Right lobe of liver (tissue), 6 donors: ENCODE results near the gene FAM219B. TPM values are rescaled to one million over a fixed set of nuclear protein-coding genes. Genes with fewer than 3 reads are reported as not detected.

Experiments
- ATAC-seq, 4 donors: fragments of 200-7000 bp; cut with Tn5 transposase; one replicate each; pipeline ENCODE4 v1.9.1; 2020; ENCODE audit warnings: mild to moderate bottlenecking in 4 of 4, moderate library complexity in 4 of 4
- DNase-seq, 3 donors: peaks; one replicate each; pipeline ENCODE4 v3.0.0-alpha.2; 2020
- H3K27ac ChIP-seq, 3 donors: fragments of 200-600 bp; one replicate each; pipeline ENCODE4 v1.8.0; 2022
- H3K27me3 ChIP-seq, 2 donors: fragments of 200-600 bp; one replicate each; pipeline ENCODE4 v1.8.0; 2022
- H3K36me3 ChIP-seq, 4 donors: fragments of 200-600 bp; sonication (generic) in 1 of 4; one replicate each; pipeline versions ENCODE4 v1.5.1 to v1.8.0; 2017 to 2022; ENCODE audit warnings: control low read depth in 1 of 4
- H3K4me1 ChIP-seq, 4 donors: fragments of 200-600 bp; sonication (generic) in 1 of 4; one replicate each; pipeline versions ENCODE4 v1.5.1 to v1.8.0; 2017 to 2022; ENCODE audit warnings: control low read depth in 1 of 4
- H3K4me3 ChIP-seq, 3 donors: fragments of 200-600 bp; one replicate each; pipeline ENCODE4 v1.8.0; 2022
- H3K9me3 ChIP-seq, 4 donors: fragments of 200-600 bp; sonication (generic) in 1 of 4; one replicate each; pipeline versions ENCODE4 v1.5.1 to v1.8.0; 2017 to 2022; ENCODE audit warnings: control low read depth in 1 of 4
- POLR2A ChIP-seq: fragments of 450-650 bp; IDR thresholded peaks from one replicate; pipeline ENCODE4 v1.6.1; 2017; ENCODE audit warnings: antibody characterized with exemption, mild to moderate bottlenecking
- WGBS: methylation state at CpG from one replicate; pipeline ENCODE4 v1.1.6; 2018; ENCODE audit warnings: low coverage, low lambda C conversion rate; ENCODE audit not compliant: insufficient coverage; ENCODE audit errors: missing lambda C conversion rate; 5-methylcytosine and 5-hydroxymethylcytosine counted together
- intact Hi-C, 2 donors: fragments of 100-400 bp; cut with DNase I; formaldehyde crosslinking; loops; one replicate each; pipeline versions ENCODE4 v1.11.2 to v1.14.1; 2022
- total RNA-seq, 6 experiments: library from RNA; depleted of rRNA in 2 of 6; stranded (reverse); fragments of >200 nt in 2 of 6; fragmentation: NEBNext Ultra II Directional in 3 of 6; extraction: Animal tissue kit (Norgen Biotek cat#: 25700) in 3 of 6; gene quantifications; one replicate each; pipeline versions ENCODE4 v1.1.0 to v1.2.4, GENCODE V29; 2016 to 2023
- TF ChIP-seq, protein P1 (sequence below), 4 donors: fragments of 200-600 bp in 3 of 4; fragments of 450-650 bp in 1 of 4; IDR thresholded peaks; one replicate each; pipeline versions ENCODE4 v1.5.1 to v1.8.0; 2016 to 2022; ENCODE audit warnings: antibody characterized with exemption in 4 of 4, mild to moderate bottlenecking in 2 of 4
- donor health status: DM: no; HTN: yes; CAD: no.
- donor health status: DM: no; HTN: no; CAD: no.
- donor health status: DM: no; HTN: no; CAD: no.
- donor health status: DM: no; HTN: yes; CAD: no.
- donor health status: DM: no; HTN: yes; CAD: no.

Gene FAM219B
- total RNA-seq, 6 experiments from 2014 or later: 11.1 to 14.7 (median 13.3) TPM

GRCh38 chr15:74892931-74893330 is 13.7 kb downstream of the FAM219B start:
- H3K27ac ChIP-seq: peak overlapping the region in 1 of 3 donors; percentile 74
- no CpG with 5 or more reads among the region's 2 CpGs for WGBS
- DNase-seq (no peak), ATAC-seq (no peak)
- peaks cover 0 to 29% (median 8%) of the 10 kb centered on the region in 4 donors for H3K4me1 ChIP-seq
- no peak overlapping the region for H3K4me3 ChIP-seq
- peaks cover 0 to 11% (median 0%) of the 10 kb centered on the region in 4 donors for H3K36me3 ChIP-seq
- no peak for TF ChIP-seq POLR2A
- TF ChIP-seq, protein P1, sequence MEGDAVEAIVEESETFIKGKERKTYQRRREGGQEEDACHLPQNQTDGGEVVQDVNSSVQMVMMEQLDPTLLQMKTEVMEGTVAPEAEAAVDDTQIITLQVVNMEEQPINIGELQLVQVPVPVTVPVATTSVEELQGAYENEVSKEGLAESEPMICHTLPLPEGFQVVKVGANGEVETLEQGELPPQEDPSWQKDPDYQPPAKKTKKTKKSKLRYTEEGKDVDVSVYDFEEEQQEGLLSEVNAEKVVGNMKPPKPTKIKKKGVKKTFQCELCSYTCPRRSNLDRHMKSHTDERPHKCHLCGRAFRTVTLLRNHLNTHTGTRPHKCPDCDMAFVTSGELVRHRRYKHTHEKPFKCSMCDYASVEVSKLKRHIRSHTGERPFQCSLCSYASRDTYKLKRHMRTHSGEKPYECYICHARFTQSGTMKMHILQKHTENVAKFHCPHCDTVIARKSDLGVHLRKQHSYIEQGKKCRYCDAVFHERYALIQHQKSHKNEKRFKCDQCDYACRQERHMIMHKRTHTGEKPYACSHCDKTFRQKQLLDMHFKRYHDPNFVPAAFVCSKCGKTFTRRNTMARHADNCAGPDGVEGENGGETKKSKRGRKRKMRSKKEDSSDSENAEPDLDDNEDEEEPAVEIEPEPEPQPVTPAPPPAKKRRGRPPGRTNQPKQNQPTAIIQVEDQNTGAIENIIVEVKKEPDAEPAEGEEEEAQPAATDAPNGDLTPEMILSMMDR (IDR thresholded peaks at IDR 0.05): no peak
- no peaks in the 10 kb centered on the region for H3K9me3 ChIP-seq
- intact Hi-C loops: no loop called here
- no peaks in the 10 kb centered on the region for H3K27me3 ChIP-seq

DNA sequence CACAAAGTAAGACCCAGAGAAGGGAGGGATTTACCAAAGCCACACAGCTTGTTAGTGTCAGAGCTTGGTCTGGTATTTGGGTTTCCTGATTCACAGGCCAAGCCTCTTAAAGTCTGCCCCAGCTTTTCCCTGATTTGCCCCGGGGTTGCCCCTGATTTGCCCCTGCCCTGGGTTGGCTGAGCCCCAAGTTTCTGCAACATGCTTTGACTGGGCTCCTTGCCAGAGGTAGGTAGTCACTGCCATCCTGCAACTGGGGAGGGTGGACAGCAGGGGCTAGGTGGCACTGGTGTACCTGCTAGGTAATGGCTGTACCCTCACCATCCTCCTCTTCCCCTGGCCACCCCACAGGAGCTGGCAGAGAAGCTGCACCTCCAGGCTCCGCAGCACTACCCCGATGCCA is 14.3 kb downstream of the FAM219B start:
- Histone ChIP-seq H3K36me3 (peaks cover 0 to 8% (median 0%) of the 10 kb centered on the region in 4 donors), H3K4me1 (peaks cover 0 to 29% (median 8%) of the 10 kb centered on the region in 4 donors), H3K27ac (peak overlapping the region in 2 of 3 donors; percentile 3 to 74), H3K4me3 (no peak overlapping the region), H3K27me3 (no peaks in the 10 kb centered on the region), H3K9me3 (no peaks in the 10 kb centered on the region)
- DNase-seq: peak; percentile 82 to 88 (median 85)
- peak; percentile 55 to 70 (median 61) for ATAC-seq
- WGBS: 30% methylated on average over 3 of the region's 3 CpGs
- TF ChIP-seq, protein P1 (IDR thresholded peaks at IDR 0.05): peak in 2 of 4 donors; percentile 15 to 17
- no peak for TF ChIP-seq POLR2A
- intact Hi-C loops: no loop called here

DNA sequence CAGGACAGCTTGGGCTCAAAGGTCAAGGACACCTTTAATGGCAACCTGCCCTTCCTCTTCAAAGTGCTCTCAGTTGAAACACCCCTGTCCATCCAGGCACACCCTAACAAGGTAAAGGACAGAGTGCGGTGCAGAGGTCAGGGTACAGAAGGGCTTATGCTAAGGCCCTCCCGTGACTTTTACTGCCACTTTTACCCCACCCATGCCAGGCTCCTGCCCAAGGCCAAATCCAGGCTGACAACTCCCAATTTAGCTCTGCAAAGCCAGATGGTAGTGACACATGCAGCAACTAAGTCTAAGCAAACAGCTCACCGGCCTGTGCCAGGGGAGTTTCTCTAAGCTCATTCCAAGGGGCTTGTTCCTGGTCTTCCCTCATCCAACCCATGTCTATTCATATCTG is 15.2 kb downstream of the FAM219B start:
- no peak for TF ChIP-seq POLR2A
- TF ChIP-seq, protein P1 (IDR thresholded peaks at IDR 0.05): no peak
- DNase-seq (peak; percentile 40 to 83 (median 77)), ATAC-seq (peak; percentile 31 to 70 (median 41))
- Histone ChIP-seq H3K27ac (peak overlapping the region in 2 of 3 donors; percentile 3 to 74), H3K4me3 (no peak overlapping the region), H3K36me3 (peaks cover 0 to 2% (median 0%) of the 10 kb centered on the region in 4 donors), H3K27me3 (no peaks in the 10 kb centered on the region), H3K9me3 (no peaks in the 10 kb centered on the region), H3K4me1 (peaks cover 0 to 29% (median 8%) of the 10 kb centered on the region in 4 donors)
- intact Hi-C loops: no loop called here
- WGBS: 24% methylated on average over 2 of the region's 3 CpGs

DNA sequence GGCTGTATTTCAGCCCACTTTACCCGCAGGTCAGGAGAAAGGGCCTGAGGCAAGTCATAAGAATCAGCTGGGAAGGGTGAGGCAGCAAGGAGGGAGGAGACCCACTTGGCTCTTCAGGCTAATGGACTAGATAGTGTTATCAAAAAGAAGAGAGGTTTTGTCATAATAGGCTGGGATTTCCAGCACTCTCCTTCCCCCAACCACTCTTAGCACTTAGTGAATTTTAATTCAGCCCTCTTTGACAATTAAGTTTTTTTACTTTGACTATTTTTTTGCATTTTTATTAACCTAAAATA is 16.0 kb downstream of the FAM219B start:
- peak overlapping the region in 2 of 3 donors; percentile 74 to 90 for H3K27ac ChIP-seq
- intact Hi-C loops: no loop called here
- 0% methylated on average over 1 of the region's 1 CpG for WGBS

More for the DNA sequence above, 16.0 kb downstream of the FAM219B start:
- H3K9me3 ChIP-seq: no peaks in the 10 kb centered on the region
- ATAC-seq (peak in 1 of 4 donors; percentile 1), DNase-seq (no peak)
- H3K36me3 ChIP-seq: no peaks in the 10 kb centered on the region
- H3K27me3 ChIP-seq: no peaks in the 10 kb centered on the region
- peaks cover 0 to 29% (median 8%) of the 10 kb centered on the region in 4 donors for H3K4me1 ChIP-seq
- no peak for TF ChIP-seq POLR2A
- TF ChIP-seq, protein P1 (IDR thresholded peaks at IDR 0.05): no peak
- peak overlapping the region; percentile 94 to 99 (median 97) for H3K4me3 ChIP-seq
